ENCODE data around the gene VGLL2.
"Not testable (repeated sequence)": the region's sequence is repeated elsewhere in the genome, so short reads cannot be mapped to it uniquely, and the experiment has no call there.

VGLL2 gene

GRCh38 chr6:117265410-117266256, at the start of gene VGLL2:
TSS of gene VGLL2 (plus strand) at chr6:117265558. CDS start at chr6:117265764, 206 bp downstream.
- DNase-seq (ENCODE audit: low spot score), result peak; percentile 79

GRCh38 chr6:117222861-117223260, 42.5 kb upstream of the VGLL2 start:
- no peak for DNase-seq (ENCODE audit: low spot score)

GRCh38 chr6:117226778-117227177, 38.6 kb upstream of the VGLL2 start:
- DNase-seq (ENCODE audit: low spot score), result no peak

GRCh38 chr6:117227245-117227962, 38.0 kb upstream of the VGLL2 start:
- no peak for DNase-seq (ENCODE audit: low spot score)

GRCh38 chr6:117228202-117228601, 37.2 kb upstream of the VGLL2 start:
- no peak for DNase-seq (ENCODE audit: low spot score)

GRCh38 chr6:117229870-117230269, 35.5 kb upstream of the VGLL2 start:
- no peak for DNase-seq (ENCODE audit: low spot score)

GRCh38 chr6:117231466-117231865, 33.9 kb upstream of the VGLL2 start:
- DNase-seq (ENCODE audit: low spot score), result no peak

- no peak for DNase-seq (ENCODE audit: low spot score)
These were observed 33.2 kb upstream of the VGLL2 start for GRCh38 chr6:117232196-117232595.

GRCh38 chr6:117233145-117233544, 32.2 kb upstream of the VGLL2 start:
- DNase-seq (ENCODE audit: low spot score), result no peak

- DNase-seq (ENCODE audit: low spot score), result no peak
These were observed 27.8 kb upstream of the VGLL2 start for GRCh38 chr6:117237561-117237960.

GRCh38 chr6:117244571-117244970, 20.8 kb upstream of the VGLL2 start:
- not testable (repeated sequence) for DNase-seq (ENCODE audit: low spot score)

- not testable (repeated sequence) for DNase-seq (ENCODE audit: low spot score)
These were observed 20.4 kb upstream of the VGLL2 start for GRCh38 chr6:117244979-117245378.

- DNase-seq (ENCODE audit: low spot score), result no peak
These were observed 11.6 kb upstream of the VGLL2 start for GRCh38 chr6:117253785-117254184.

- no peak for DNase-seq (ENCODE audit: low spot score)
These were observed 2.6 kb upstream of the VGLL2 start for GRCh38 chr6:117262799-117263198.

GRCh38 chr6:117263353-117263927, 1.9 kb upstream of the VGLL2 start:
- no peak for DNase-seq (ENCODE audit: low spot score)

- DNase-seq (ENCODE audit: low spot score), result peak; percentile 10
These were observed 1.0 kb upstream of the VGLL2 start for GRCh38 chr6:117264369-117264691.

- DNase-seq (ENCODE audit: low spot score), result peak; percentile 35
These were observed 507 bp upstream of the VGLL2 start for GRCh38 chr6:117264692-117265409.

GRCh38 chr6:117266257-117267053, 1.1 kb downstream of the VGLL2 start:
- no peak for DNase-seq (ENCODE audit: low spot score)

GRCh38 chr6:117267054-117267347, 1.6 kb downstream of the VGLL2 start:
- no peak for DNase-seq (ENCODE audit: low spot score)

- peak; percentile 60 for DNase-seq (ENCODE audit: low spot score)
These were observed 2.6 kb downstream of the VGLL2 start for GRCh38 chr6:117267766-117268534.

- DNase-seq (ENCODE audit: low spot score), result no peak
These were observed 3.6 kb downstream of the VGLL2 start for GRCh38 chr6:117268924-117269323.
